ENCODE data around the gene TRIM4. TPM values are rescaled to one million over a fixed set of nuclear protein-coding genes. Genes with fewer than 3 reads are reported as not detected.
A peak's percentile ranks its signal among the peaks of the same experiment; 100 is the strongest.
"Not testable (repeated sequence)": the region's sequence is repeated elsewhere in the genome, so short reads cannot be mapped to it uniquely, and the experiment has no call there.

TRIM4 gene
- total RNA-seq, 2 donors from 2014 or later: 25.8 to 28.3 TPM

- no peaks in the 10 kb centered on the region for H3K36me3 Mint-ChIP-seq
- H3K27ac Mint-ChIP-seq: no peak overlapping the region
- ATAC-seq (no peak), DNase-seq (ENCODE audit: low spot score in 2 of 2) (no peak)
- peaks cover 0 to 3% of the 10 kb centered on the region in 2 donors for H3K9me3 Mint-ChIP-seq
These were observed 38.0 kb downstream of the TRIM4 start for GRCh38 chr7:99881370-99881769.

GRCh38 chr7:99876933-99877332 lies 42.4 kb downstream of the TRIM4 start, which contains the start of gene OR2AE1:
Gene OR2AE1, minus strand, starts transcription at chr7:99877033. Its CDS starts 0 bp downstream, at chr7:99877033.
- ATAC-seq (no peak), DNase-seq (ENCODE audit: low spot score in 2 of 2) (no peak)
- H3K9me3 Mint-ChIP-seq: no peaks in the 10 kb centered on the region
- no peaks in the 10 kb centered on the region for H3K36me3 Mint-ChIP-seq
- H3K27ac Mint-ChIP-seq: no peak within 1 kb of the TSS

- H3K36me3 Mint-ChIP-seq: no peaks in the 10 kb centered on the region
- H3K9me3 Mint-ChIP-seq: no peaks in the 10 kb centered on the region
- no peak for ATAC-seq
- no peak for DNase-seq (ENCODE audit: low spot score in 2 of 2)
- no peak overlapping the region for H3K27ac Mint-ChIP-seq
These were observed 42.8 kb downstream of the TRIM4 start for GRCh38 chr7:99876491-99876890.

- no peak for DNase-seq (ENCODE audit: low spot score in 2 of 2)
- Mint-ChIP-seq H3K9me3 (peaks cover 0 to 4% of the 10 kb centered on the region in 2 donors), H3K36me3 (no peaks in the 10 kb centered on the region), H3K27ac (no peak overlapping the region)
- no peak for ATAC-seq
These were observed 51.1 kb downstream of the TRIM4 start for GRCh38 chr7:99868246-99868645.

- ATAC-seq; H3K36me3 Mint-ChIP-seq; H3K9me3 Mint-ChIP-seq; H3K27ac Mint-ChIP-seq; DNase-seq (ENCODE audit: low spot score in 2 of 2): not testable (repeated sequence)
These were observed 51.9 kb downstream of the TRIM4 start for GRCh38 chr7:99867477-99867876.

- ATAC-seq: no peak
- Mint-ChIP-seq H3K36me3 (no peaks in the 10 kb centered on the region), H3K27ac (no peak overlapping the region), H3K9me3 (peaks cover 0 to 4% of the 10 kb centered on the region in 2 donors)
- no peak for DNase-seq (ENCODE audit: low spot score in 2 of 2)
These were observed 55.4 kb downstream of the TRIM4 start for GRCh38 chr7:99863847-99864440.

- ATAC-seq (no peak), DNase-seq (ENCODE audit: low spot score in 2 of 2) (no peak)
- no peak overlapping the region for H3K27ac Mint-ChIP-seq
- H3K36me3 Mint-ChIP-seq: no peaks in the 10 kb centered on the region
- H3K9me3 Mint-ChIP-seq: no peaks in the 10 kb centered on the region
These were observed 58.8 kb downstream of the TRIM4 start for GRCh38 chr7:99860281-99861127.

- ATAC-seq: no peak
- H3K27ac Mint-ChIP-seq: no peak overlapping the region
- H3K9me3 Mint-ChIP-seq: no peaks in the 10 kb centered on the region
- H3K36me3 Mint-ChIP-seq: no peaks in the 10 kb centered on the region
- DNase-seq (ENCODE audit: low spot score in 2 of 2): no peak
These were observed 64.1 kb downstream of the TRIM4 start for GRCh38 chr7:99855236-99855635.

GRCh38 chr7:99848420-99849216 lies 70.7 kb downstream of the TRIM4 start:
- ATAC-seq (no peak), DNase-seq (ENCODE audit: low spot score in 2 of 2) (no peak)
- Mint-ChIP-seq H3K9me3 (no peaks in the 10 kb centered on the region), H3K27ac (no peak overlapping the region), H3K36me3 (no peaks in the 10 kb centered on the region)

- H3K36me3 Mint-ChIP-seq: no peaks in the 10 kb centered on the region
- no peaks in the 10 kb centered on the region for H3K9me3 Mint-ChIP-seq
- DNase-seq (ENCODE audit: low spot score in 2 of 2): no peak
- no peak overlapping the region for H3K27ac Mint-ChIP-seq
- no peak for ATAC-seq
These were observed 75.0 kb downstream of the TRIM4 start for GRCh38 chr7:99844328-99844727.

GRCh38 chr7:99843808-99844207 lies 75.5 kb downstream of the TRIM4 start:
- H3K9me3 Mint-ChIP-seq: no peaks in the 10 kb centered on the region
- ATAC-seq (peak in 1 of 2 donors; percentile 9), DNase-seq (ENCODE audit: low spot score in 2 of 2) (no peak)
- H3K27ac Mint-ChIP-seq: no peak overlapping the region
- H3K36me3 Mint-ChIP-seq: no peaks in the 10 kb centered on the region

GRCh38 chr7:99842926-99843325 lies 76.4 kb downstream of the TRIM4 start:
- ATAC-seq: no peak

More at GRCh38 chr7:99842926-99843325, 76.4 kb downstream of the TRIM4 start:
- H3K27ac Mint-ChIP-seq: no peak overlapping the region
- no peaks in the 10 kb centered on the region for H3K36me3 Mint-ChIP-seq
- H3K9me3 Mint-ChIP-seq: no peaks in the 10 kb centered on the region
- DNase-seq (ENCODE audit: low spot score in 2 of 2): no peak

Other genes with a start within 250 kb of the TRIM4 start
- under 1 TPM in 1 of 2 donors, not detected in 1; 0.41 TPM for gene CYP3A5, start 239.5 kb downstream of the TRIM4 start, total RNA-seq
- not detected for gene CYP3A7, start 184.3 kb downstream of the TRIM4 start, total RNA-seq
- gene CYP3A4, start 135.3 kb downstream of the TRIM4 start, total RNA-seq: under 1 TPM in 1 of 2 donors, not detected in 1; 0.14 TPM
- not detected for gene CYP3A43, start 91.5 kb downstream of the TRIM4 start, total RNA-seq
- under 1 TPM in 1 of 2 donors, not detected in 1; 0.31 TPM for gene OR2AE1, start 42.5 kb downstream of the TRIM4 start, total RNA-seq
- under 1 TPM; 0.68 to 0.89 TPM for gene GJC3, start 10.1 kb upstream of the TRIM4 start, total RNA-seq
- gene AZGP1, start 56.5 kb upstream of the TRIM4 start, total RNA-seq: under 1 TPM in 1 of 2 donors, not detected in 1; 0.43 TPM
- 10 to 100 TPM; 52.2 to 67.1 TPM for gene ZKSCAN1, start 96.1 kb upstream of the TRIM4 start, total RNA-seq
- gene ZSCAN21, start 130.2 kb upstream of the TRIM4 start, total RNA-seq: 1 to 10 TPM; 3.8 to 7.1 TPM
- 10 to 100 TPM; 13.8 to 16.2 TPM for gene ZNF3, start 162.2 kb upstream of the TRIM4 start, total RNA-seq
- gene COPS6, start 169.4 kb upstream of the TRIM4 start, total RNA-seq: 100 to 1,000 TPM in 1 of 2 donors, 10 to 100 TPM in 1; 84.6 to 107 TPM
- 100 to 1,000 TPM; 291 to 375 TPM for gene MCM7, start 181.9 kb upstream of the TRIM4 start, total RNA-seq
- gene AP4M1, start 182.1 kb upstream of the TRIM4 start, total RNA-seq: 10 to 100 TPM in 1 of 2 donors, 1 to 10 TPM in 1; 8.4 to 13.6 TPM
- gene TAF6, start 199.8 kb upstream of the TRIM4 start, total RNA-seq: 10 to 100 TPM; 52.7 to 57.6 TPM
- gene CNPY4, start 200.1 kb upstream of the TRIM4 start, total RNA-seq: 10 to 100 TPM; 16.4 to 20.9 TPM
- 1 to 10 TPM; 2.6 to 5.6 TPM for gene MBLAC1, start 207.4 kb upstream of the TRIM4 start, total RNA-seq
- gene LAMTOR4, start 229.4 kb upstream of the TRIM4 start, total RNA-seq: 100 to 1,000 TPM; 147 to 153 TPM
- gene TRAPPC14, start 239.2 kb upstream of the TRIM4 start, total RNA-seq: 10 to 100 TPM; 17.1 to 32.8 TPM
- 10 to 100 TPM in 1 of 2 donors, 1 to 10 TPM in 1; 7.7 to 12.5 TPM for gene GAL3ST4, start 249.1 kb upstream of the TRIM4 start, total RNA-seq

All from activated naive CD4-positive, alpha-beta T cell treated with anti-CD3 and anti-CD28 coated beads, Interleukin-2, amount 50 U/mL, for 72 hours (primary cell).